SK-N-DZ (cell line): Measurements from ENCODE around the gene KPNA3.

Experiments used
- DNase-seq: peaks from one replicate; pipeline ENCODE4 v3.0.0-alpha.2; 2015; ENCODE audit warnings: low spot score

The KPNA3 gene

GRCh38 chr13:49681842-49682435 lies 110.5 kb downstream of the KPNA3 start:
- DNase-seq, result no peak

GRCh38 chr13:49679246-49679645 lies 113.2 kb downstream of the KPNA3 start:
- DNase-seq, result no peak

GRCh38 chr13:49678191-49678914 lies 114.1 kb downstream of the KPNA3 start:
- no peak for DNase-seq

DNA sequence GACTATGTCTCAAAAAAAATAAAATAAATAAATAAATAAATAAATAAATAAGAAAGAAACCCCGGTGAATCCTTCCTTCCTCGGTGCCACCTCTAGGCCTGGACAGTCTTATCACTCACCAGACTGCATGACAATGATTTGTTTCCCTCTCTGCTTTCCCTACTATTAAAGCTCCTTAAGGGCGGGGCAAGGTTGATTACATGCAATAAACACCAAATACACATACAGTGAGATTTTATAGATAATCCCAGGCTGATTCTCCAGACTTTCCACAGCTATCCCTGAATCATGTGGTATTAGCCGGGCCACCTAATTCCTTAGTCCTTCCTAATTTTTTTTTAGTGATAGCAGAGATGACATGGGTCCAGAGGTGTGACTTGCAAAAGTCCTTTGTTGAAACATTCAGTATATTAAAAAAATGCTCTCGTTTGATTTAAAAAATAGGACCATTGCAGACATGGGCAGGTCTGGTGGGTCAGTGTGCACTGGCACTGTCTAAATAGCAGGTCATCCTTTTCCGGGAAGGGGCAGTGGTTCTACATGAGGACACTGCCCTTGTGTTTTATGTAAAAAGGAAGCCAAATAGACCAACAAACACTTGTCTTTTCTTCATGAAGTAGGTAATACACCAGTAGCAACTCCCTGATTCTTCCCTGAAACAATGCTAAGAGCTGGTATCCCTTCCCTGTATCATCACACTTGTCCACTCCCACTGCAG lies 115.7 kb downstream of the KPNA3 start:
- DNase-seq, result no peak

GRCh38 chr13:49670828-49671227 lies 121.7 kb downstream of the KPNA3 start:
- no peak for DNase-seq

GRCh38 chr13:49669735-49670309 lies 122.7 kb downstream of the KPNA3 start:
- DNase-seq, result peak; percentile 63

GRCh38 chr13:49667773-49668172 lies 124.7 kb downstream of the KPNA3 start:
- no peak for DNase-seq

DNA sequence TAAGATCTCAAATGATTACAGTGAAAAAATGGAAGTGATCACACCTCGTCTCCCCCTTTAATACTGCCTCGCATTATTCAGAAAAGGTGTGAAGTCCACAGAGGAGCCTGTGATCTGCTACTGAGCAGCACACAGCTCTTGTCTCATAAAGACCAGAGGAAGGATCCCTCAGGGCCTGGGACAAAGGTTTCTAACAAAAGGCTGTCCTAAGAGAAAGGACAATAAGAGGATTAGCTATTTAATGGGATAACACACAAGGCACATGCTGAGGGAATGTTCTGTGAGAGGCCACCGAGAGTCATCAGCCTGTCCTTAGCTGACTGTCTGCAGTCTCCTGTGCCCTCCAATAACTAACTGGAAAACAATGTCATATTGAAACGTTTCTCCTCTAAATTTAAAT lies 127.9 kb downstream of the KPNA3 start:
- DNase-seq, result no peak

DNA sequence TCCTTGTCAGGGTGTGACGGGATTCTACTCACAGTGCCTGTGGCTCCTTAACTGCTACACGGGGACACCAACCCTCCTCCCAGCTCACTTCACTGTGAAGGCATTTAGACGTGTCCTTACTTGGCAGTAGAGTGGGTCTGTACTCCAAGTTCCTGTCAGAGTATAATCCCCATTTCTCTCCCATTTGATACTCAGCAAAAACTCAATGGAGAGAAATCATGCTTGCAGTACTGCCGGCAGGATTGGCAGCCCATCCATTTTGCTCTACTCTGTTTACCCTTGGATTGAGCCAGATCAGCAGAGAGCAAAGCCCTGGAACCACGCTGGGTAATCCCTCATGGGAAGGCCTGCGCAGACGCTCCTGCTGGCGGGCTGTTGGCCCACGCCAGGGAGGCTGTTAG lies 135.2 kb downstream of the KPNA3 start:
- DNase-seq, result no peak

GRCh38 chr13:49655906-49656305 lies 136.6 kb downstream of the KPNA3 start:
- no peak for DNase-seq

GRCh38 chr13:49654011-49654410 lies 138.5 kb downstream of the KPNA3 start:
- no peak for DNase-seq

GRCh38 chr13:49653478-49653877 lies 139.0 kb downstream of the KPNA3 start:
- no peak for DNase-seq

GRCh38 chr13:49652355-49653305 lies 139.9 kb downstream of the KPNA3 start:
- DNase-seq, result peak; percentile 72

DNA sequence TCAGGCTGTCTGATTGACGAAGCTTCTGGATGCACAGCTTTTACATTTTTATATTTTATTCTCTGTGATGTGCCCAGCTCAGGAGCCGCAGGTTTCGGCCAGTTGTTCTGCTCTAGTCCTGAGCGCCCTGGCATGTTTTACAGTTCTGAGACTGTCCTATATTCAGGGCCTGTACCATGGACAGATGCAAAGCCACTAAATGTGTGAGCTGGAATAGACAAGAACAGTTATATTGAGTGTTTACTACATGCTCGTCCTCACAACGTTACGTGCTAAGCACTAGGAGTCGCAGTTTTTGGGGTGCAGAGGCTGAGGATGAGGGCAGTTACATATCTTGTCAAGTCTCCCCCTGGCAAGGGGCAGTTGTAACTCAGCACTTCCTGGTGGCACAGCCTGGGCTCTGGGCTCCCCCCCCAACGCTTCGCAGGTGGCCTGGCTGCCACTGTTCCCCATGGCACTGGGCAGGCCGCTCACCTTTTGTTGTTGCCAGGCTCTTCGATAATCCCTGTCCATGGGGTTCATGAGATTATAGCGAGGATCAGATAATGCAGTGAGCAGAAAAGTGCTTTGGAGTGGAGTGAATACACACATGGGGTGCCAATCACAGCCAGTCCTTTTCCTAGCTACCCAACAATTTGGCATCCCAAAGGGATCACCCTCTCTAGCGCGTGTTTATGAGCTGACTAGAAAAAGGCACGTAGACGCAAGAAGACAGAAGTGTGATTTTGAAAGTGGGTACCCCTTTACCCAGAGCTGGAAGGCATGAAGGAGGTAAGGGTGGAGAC lies 140.7 kb downstream of the KPNA3 start:
- DNase-seq, result no peak

DNA sequence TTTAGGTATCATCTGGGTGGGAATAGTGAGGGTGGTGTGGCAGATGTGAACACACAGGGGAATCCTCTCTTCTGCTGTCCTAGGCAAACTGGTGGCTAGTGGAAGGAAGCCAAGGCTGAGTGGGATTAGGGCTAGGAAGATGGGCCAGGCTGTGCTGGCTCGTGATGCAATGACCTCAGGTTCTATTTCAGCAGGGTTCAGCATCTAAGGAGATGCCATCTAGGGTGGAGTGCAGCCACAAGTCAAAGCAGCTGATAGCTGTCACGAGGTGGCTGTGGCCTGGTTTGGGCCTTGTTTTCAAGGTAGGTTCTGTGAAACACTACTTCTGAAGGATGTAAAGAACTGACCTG lies 142.5 kb downstream of the KPNA3 start:
- DNase-seq, result no peak
